RWPE2 (cell line): ENCODE results near the gene BRI3.

Source experiments
- ATAC-seq: fragments of 200-7000 bp; cut with Tn5 transposase; 3 replicates; pipeline ENCODE4 v1.9.1; 2021; ENCODE audit warnings: low read depth
- DNase-seq: peaks from one replicate; pipeline ENCODE4 v3.0.0-alpha.2; 2020; ENCODE audit warnings: low spot score
- H3K27ac ChIP-seq: fragments of 450-650 bp; 2 replicates; pipeline ENCODE4 v1.5.1; 2017; ENCODE audit warnings: mild to moderate bottlenecking; ENCODE audit not compliant: poor library complexity, severe bottlenecking
- H3K27me3 ChIP-seq: fragments of 250-450 bp; sonication (Bioruptor Pico); 2 replicates; pipeline ENCODE4 v1.5.1; 2021; ENCODE audit warnings: mild to moderate bottlenecking, moderate library complexity; ENCODE audit not compliant: insufficient read depth, poor library complexity, severe bottlenecking
- H3K36me3 ChIP-seq: fragments of 250-450 bp; sonication (Bioruptor Pico); 2 replicates; pipeline ENCODE4 v1.5.1; 2020; ENCODE audit warnings: low read depth, mild to moderate bottlenecking, moderate library complexity
- H3K4me1 ChIP-seq: fragments of 250-450 bp; sonication (Bioruptor Pico); 2 replicates; pipeline ENCODE4 v1.5.1; 2021; ENCODE audit warnings: mild to moderate bottlenecking, moderate library complexity; ENCODE audit not compliant: insufficient read depth, poor library complexity, severe bottlenecking
- H3K4me3 ChIP-seq: fragments of 250-450 bp; sonication (Bioruptor Pico); 2 replicates; pipeline ENCODE4 v1.5.1; 2021; ENCODE audit warnings: mild to moderate bottlenecking, moderate library complexity; ENCODE audit not compliant: severe bottlenecking
- H3K9me3 ChIP-seq: fragments of 250-450 bp; sonication (Bioruptor Pico); 2 replicates; pipeline ENCODE4 v1.5.1; 2021; ENCODE audit warnings: mild to moderate bottlenecking, moderate library complexity; ENCODE audit not compliant: severe bottlenecking
- CTCF ChIP-seq: fragments of 450-650 bp; IDR thresholded peaks from one replicate; pipeline ENCODE4 v1.5.1; 2017; ENCODE audit warnings: mild to moderate bottlenecking, moderate library complexity; ENCODE audit not compliant: poor library complexity, severe bottlenecking

The BRI3 gene

GRCh38 chr7:98256431-98256830 is 25.1 kb upstream of the BRI3 start:
- no peaks in the 10 kb centered on the region for H3K9me3 ChIP-seq
- no peak overlapping the region for H3K4me3 ChIP-seq
- peaks cover 6% of the 10 kb centered on the region for H3K4me1 ChIP-seq
- H3K27me3 ChIP-seq = no peaks in the 10 kb centered on the region
- DNase-seq (no peak), ATAC-seq (no peak)
- TF ChIP-seq CTCF = no peak
- H3K27ac ChIP-seq = no peak overlapping the region
- H3K36me3 ChIP-seq = peaks cover 3% of the 10 kb centered on the region; the same call in 1 of the 2 replicates

GRCh38 chr7:98257701-98258100 is 23.8 kb upstream of the BRI3 start:
- H3K27ac ChIP-seq = no peak overlapping the region
- H3K27me3 ChIP-seq = no peaks in the 10 kb centered on the region
- peaks cover 5% of the 10 kb centered on the region for H3K4me1 ChIP-seq
- no peaks in the 10 kb centered on the region for H3K9me3 ChIP-seq
- ATAC-seq = no peak
- peaks cover 3% of the 10 kb centered on the region; the same call in 1 of the 2 replicates for H3K36me3 ChIP-seq
- DNase-seq = no peak
- H3K4me3 ChIP-seq = no peak overlapping the region
- TF ChIP-seq CTCF = no peak

GRCh38 chr7:98265841-98266271 is 15.6 kb upstream of the BRI3 start:
- H3K9me3 ChIP-seq = no peaks in the 10 kb centered on the region
- no peak for TF ChIP-seq CTCF
- no peaks in the 10 kb centered on the region for H3K4me1 ChIP-seq
- no peaks in the 10 kb centered on the region for H3K27me3 ChIP-seq
- H3K27ac ChIP-seq = no peak overlapping the region
- H3K4me3 ChIP-seq = no peak overlapping the region
- ATAC-seq = no peak
- H3K36me3 ChIP-seq = no peaks in the 10 kb centered on the region
- no peak for DNase-seq

GRCh38 chr7:98266840-98267239 is 14.6 kb upstream of the BRI3 start:
- no peak overlapping the region for H3K27ac ChIP-seq
- H3K4me3 ChIP-seq = no peak overlapping the region
- ATAC-seq = peak; percentile 41; the same call in 1 of the 3 replicates
- no peaks in the 10 kb centered on the region for H3K9me3 ChIP-seq
- DNase-seq = no peak
- peak; percentile 44 for TF ChIP-seq CTCF
- H3K36me3 ChIP-seq = no peaks in the 10 kb centered on the region
- no peaks in the 10 kb centered on the region for H3K27me3 ChIP-seq
- no peaks in the 10 kb centered on the region for H3K4me1 ChIP-seq

- Histone ChIP-seq H3K4me1 (no peaks in the 10 kb centered on the region), H3K27me3 (no peaks in the 10 kb centered on the region), H3K9me3 (no peaks in the 10 kb centered on the region), H3K36me3 (no peaks in the 10 kb centered on the region), H3K27ac (no peak overlapping the region), H3K4me3 (no peak overlapping the region)
- DNase-seq (no peak), ATAC-seq (no peak; the same call in 2 of the 3 replicates)
- no peak for TF ChIP-seq CTCF
Measured at GRCh38 chr7:98267303-98267702, 14.2 kb upstream of the BRI3 start.
